HCT116 (cell line): ENCODE data around the gene TMEM101. TPM values are rescaled to one million over a fixed set of nuclear protein-coding genes. Genes with fewer than 3 reads are reported as not detected.

Source experiments
- ATAC-seq: fragments of 200-7000 bp; cut with Tn5 transposase; 2 replicates; pipeline ENCODE4 v1.9.1; 2020; ENCODE audit warnings: mild to moderate bottlenecking, moderate library complexity
- BruUV-seq: library from RNA; stranded (reverse); fragments of 400-500 nt; replicated peaks from 2 replicates; lab custom pipeline; 2021; lab: Mats Ljungman, UMichigan
- CTCF ChIA-PET: fragments of 300-600 bp; sonication (Branson Sonifier 250); formaldehyde crosslinking; loops from one replicate; lab custom pipeline; 2021; ENCODE audit warnings: antibody characterized with exemption; lab: Charles Lee
- POLR2A ChIA-PET: fragments of 300-600, 350-600 bp; sonication (Branson Sonifier 250); formaldehyde crosslinking; loops from one replicate; lab custom pipeline; 2021; ENCODE audit warnings: antibody characterized with exemption; lab: Charles Lee
- RAD21 ChIA-PET, 2 experiments: fragments of 300-600 bp; sonication (Branson Sonifier 250); formaldehyde crosslinking; loops; one replicate each; lab custom pipeline; 2023; ENCODE audit warnings: low total read pairs in 2 of 2; ENCODE audit not compliant: uncharacterized antibody in 2 of 2, unreplicated experiment in 2 of 2, low non-redundant PET in 1 of 2; lab: Charles Lee
- DNase-seq: peaks from one replicate; pipeline ENCODE4 v3.0.0-alpha.2; 2010; ENCODE audit warnings: low read depth, low spot score
- H2AFZ ChIP-seq: fragments of 200-600 bp; shearing (Covaris generic), sonication (generic); 2 replicates; pipeline ENCODE4 v1.6.1; 2017; ENCODE audit warnings: low read depth, mixed run types, mixed read lengths, antibody characterized with exemption, low read length; ENCODE audit not compliant: poor library complexity, severe bottlenecking
- H3K27ac ChIP-seq: 2 replicates; pipeline ENCODE4 v1.5.1; 2012; ENCODE audit warnings: low read depth, low read length
- H3K27me3 ChIP-seq: fragments of 200-600 bp; sonication (generic); 2 replicates; pipeline ENCODE4 v1.6.1; 2016; ENCODE audit warnings: mixed run types, low read length, mixed read lengths; ENCODE audit not compliant: insufficient read depth
- H3K36me3 ChIP-seq, 2 experiments: fragments of 200-500 bp in 1 of 2; fragments of 200-600 bp in 1 of 2; sonication (Bioruptor generic) in 1 of 2; sonication (generic) in 1 of 2; 2 replicates each; pipeline versions ENCODE4 v1.5.1 to v1.6.1; 2014 to 2016; ENCODE audit warnings: low read length in 2 of 2, inconsistent platforms in 1 of 2, mixed read lengths in 1 of 2, mixed run types in 1 of 2; ENCODE audit not compliant: insufficient read depth in 2 of 2, control insufficient read depth in 1 of 2
- H3K4me1 ChIP-seq, 2 experiments: fragments of 200-600 bp in 1 of 2; sonication (generic) in 1 of 2; 2 replicates each; pipeline versions ENCODE4 v1.5.1 to v1.6.1; 2012 to 2017; ENCODE audit warnings: low read length in 2 of 2, inconsistent platforms in 1 of 2, mild to moderate bottlenecking in 1 of 2, mixed read lengths in 1 of 2, mixed run types in 1 of 2, moderate library complexity in 1 of 2; ENCODE audit not compliant: insufficient read depth in 2 of 2, control insufficient read depth in 1 of 2
- H3K4me2 ChIP-seq: fragments of 200-600 bp; sonication (generic); 2 replicates; pipeline ENCODE4 v1.6.1; 2017; ENCODE audit warnings: mixed run types, low read length, mixed read lengths
- H3K4me3 ChIP-seq, 2 experiments: fragments of 200-600 bp in 1 of 2; sonication (generic) in 1 of 2; replicated peaks in 1 of 2; 2 replicates each; pipeline ENCODE4 v1.5.1; 2011 to 2016; ENCODE audit warnings: low read length in 2 of 2, control low read depth in 1 of 2, low read depth in 1 of 2, mild to moderate bottlenecking in 1 of 2, mixed read lengths in 1 of 2, mixed run types in 1 of 2
- H3K79me2 ChIP-seq: fragments of 200-600 bp; sonication (generic); 2 replicates; pipeline ENCODE4 v1.6.1; 2017; ENCODE audit warnings: mild to moderate bottlenecking, mixed run types, low read length, moderate library complexity, mixed read lengths; ENCODE audit not compliant: insufficient read depth
- H3K9ac ChIP-seq: fragments of 200-600 bp; sonication (generic); 2 replicates; pipeline ENCODE4 v1.6.1; 2016; ENCODE audit warnings: low read length, mixed read lengths
- H3K9me2 ChIP-seq: fragments of 200-600 bp; sonication (generic), shearing (Covaris generic); 2 replicates; pipeline ENCODE4 v1.6.1; 2017; ENCODE audit warnings: mixed run types, mild to moderate bottlenecking, moderate library complexity; ENCODE audit not compliant: insufficient read depth
- H3K9me3 ChIP-seq, 2 experiments: fragments of 200-500 bp in 1 of 2; fragments of 200-600 bp in 1 of 2; sonication (Bioruptor generic) in 1 of 2; sonication (generic) in 1 of 2; 2 replicates each; pipeline ENCODE4 v1.6.1; 2014 to 2017; ENCODE audit warnings: low read length in 2 of 2, mixed read lengths in 2 of 2, inconsistent platforms in 1 of 2, low read depth in 1 of 2, mild to moderate bottlenecking in 1 of 2, mixed run types in 1 of 2, moderate library complexity in 1 of 2; ENCODE audit not compliant: control insufficient read depth in 1 of 2, insufficient read depth in 1 of 2
- H4K20me1 ChIP-seq: fragments of 200-600 bp; sonication (generic), shearing (Covaris generic); 2 replicates; pipeline ENCODE4 v1.6.1; 2017; ENCODE audit warnings: mixed run types, mild to moderate bottlenecking, moderate library complexity; ENCODE audit not compliant: insufficient read depth
- FOSL1 ChIP-seq: IDR thresholded peaks from 2 replicates; pipeline ENCODE4 v1.6.1; 2012; ENCODE audit warnings: low read depth
- intact Hi-C: fragments of 100-400 bp; cut with micrococcal nuclease; formaldehyde crosslinking; loops from 2 replicates; pipeline ENCODE4 v1.10.0; 2022
- total RNA-seq: library from RNA; stranded (reverse); gene quantifications from one replicate; pipeline ENCODE4 v1.2.1, GENCODE V29; 2021; ENCODE audit not compliant: unreplicated experiment
- TF ChIP-seq, protein P1 (sequence below), 3 experiments: fragments of 200-600 bp in 1 of 3; sonication (generic) in 1 of 3; IDR thresholded peaks in 2 of 3; conservative IDR thresholded peaks in 1 of 3; 2 replicates each; pipeline ENCODE4 v1.5.1; 2012 to 2017; ENCODE audit warnings: low read depth in 2 of 3, low read length in 2 of 3, antibody characterized with exemption in 1 of 3, borderline replicate concordance in 1 of 3, control low read depth in 1 of 3, mild to moderate bottlenecking in 1 of 3, mixed read lengths in 1 of 3, mixed run types in 1 of 3, moderate library complexity in 1 of 3; ENCODE audit not compliant: insufficient read depth in 1 of 3

Gene TMEM101
- total RNA-seq, 1 experiment from 2014 or later, result 43.8 TPM

- no peak for DNase-seq
- Histone ChIP-seq H3K9ac (no peak overlapping the region), H3K9me3 (no peaks in the 10 kb centered on the region), H3K27me3 (no peaks in the 10 kb centered on the region), H2AFZ (no peak overlapping the region), H3K36me3 (peaks cover 10 to 21% of the 10 kb centered on the region in 2 experiments; a peak in 3 of 4 replicates), H3K4me2 (no peak overlapping the region; the same call in 1 of the 2 replicates), H3K4me3 (no peak overlapping the region), H4K20me1 (no peaks in the 10 kb centered on the region), H3K79me2 (peaks cover 46% of the 10 kb centered on the region), H3K9me2 (no peaks in the 10 kb centered on the region), H3K4me1 (peaks cover 35 to 72% of the 10 kb centered on the region in 2 experiments), H3K27ac (peak overlapping the region; percentile 81)
- intact Hi-C loops, result no loop called here
- TF ChIP-seq, protein P1, sequence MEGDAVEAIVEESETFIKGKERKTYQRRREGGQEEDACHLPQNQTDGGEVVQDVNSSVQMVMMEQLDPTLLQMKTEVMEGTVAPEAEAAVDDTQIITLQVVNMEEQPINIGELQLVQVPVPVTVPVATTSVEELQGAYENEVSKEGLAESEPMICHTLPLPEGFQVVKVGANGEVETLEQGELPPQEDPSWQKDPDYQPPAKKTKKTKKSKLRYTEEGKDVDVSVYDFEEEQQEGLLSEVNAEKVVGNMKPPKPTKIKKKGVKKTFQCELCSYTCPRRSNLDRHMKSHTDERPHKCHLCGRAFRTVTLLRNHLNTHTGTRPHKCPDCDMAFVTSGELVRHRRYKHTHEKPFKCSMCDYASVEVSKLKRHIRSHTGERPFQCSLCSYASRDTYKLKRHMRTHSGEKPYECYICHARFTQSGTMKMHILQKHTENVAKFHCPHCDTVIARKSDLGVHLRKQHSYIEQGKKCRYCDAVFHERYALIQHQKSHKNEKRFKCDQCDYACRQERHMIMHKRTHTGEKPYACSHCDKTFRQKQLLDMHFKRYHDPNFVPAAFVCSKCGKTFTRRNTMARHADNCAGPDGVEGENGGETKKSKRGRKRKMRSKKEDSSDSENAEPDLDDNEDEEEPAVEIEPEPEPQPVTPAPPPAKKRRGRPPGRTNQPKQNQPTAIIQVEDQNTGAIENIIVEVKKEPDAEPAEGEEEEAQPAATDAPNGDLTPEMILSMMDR (IDR thresholded peaks at IDR 0.05 in 2 of 3, conservative IDR thresholded peaks at IDR 0.05 in 1 of 3; ENCODE audit: borderline replicate concordance in 1 of 3, insufficient read depth in 1 of 3, low read depth in 2 of 3, low read length in 2 of 3), result peak in 2 of 3 experiments; percentile 9 to 22; a peak in 1 of 6 replicates
- TF ChIP-seq FOSL1, result no peak
- no peak for ATAC-seq
- BruUV-seq, result no TSS peak
- ChIA-PET RAD21 (no interaction called here), CTCF (interaction anchor here (0.6 to 1.7 kb wide), 2 partner anchors 68 to 770 kb away, joined by 3 to 6 read pairs; no protein-coding TSS in a partner anchor), POLR2A (interaction anchor here (0.7 kb wide), 1 partner anchor 140 kb away, joined by 3 read pairs; no protein-coding TSS in a partner anchor)
Observed at GRCh38 chr17:44008205-44008909, 6.4 kb downstream of the TMEM101 start.
